BLaER1 (cell line): ENCODE data around the gene CAB39L.

ENCODE experiments used
- H3K27ac ChIP-seq: shearing (Covaris generic); formaldehyde crosslinking; 2 replicates; pipeline ENCODE4 v1.8.1; 2022
- H3K27me3 ChIP-seq: shearing (Covaris generic); formaldehyde crosslinking; 2 replicates; pipeline ENCODE4 v1.8.1; 2022
- H3K36me3 ChIP-seq: shearing (Covaris generic); formaldehyde crosslinking; 2 replicates; pipeline ENCODE4 v1.8.1; 2022
- H3K4me1 ChIP-seq: shearing (Covaris generic); formaldehyde crosslinking; 2 replicates; pipeline ENCODE4 v1.8.1; 2022
- H3K4me2 ChIP-seq: shearing (Covaris generic); formaldehyde crosslinking; 2 replicates; pipeline ENCODE4 v1.8.1; 2022
- H3K4me3 ChIP-seq: shearing (Covaris generic); formaldehyde crosslinking; 2 replicates; pipeline ENCODE4 v1.8.1; 2022
- H3K9ac ChIP-seq: shearing (Covaris generic); formaldehyde crosslinking; 2 replicates; pipeline ENCODE4 v1.8.1; 2022
- H3K9me3 ChIP-seq: shearing (Covaris generic); formaldehyde crosslinking; 2 replicates; pipeline ENCODE4 v1.8.1; 2022
- H4K20me1 ChIP-seq: shearing (Covaris generic); formaldehyde crosslinking; 2 replicates; pipeline ENCODE4 v1.8.1; 2022
- Cebpa-rat ChIP-seq: shearing (Covaris generic); IDR thresholded peaks from 2 replicates; pipeline ENCODE4 v1.8.1; 2022

CAB39L gene

GRCh38 chr13:49319551-49319950 lies 124.3 kb downstream of the CAB39L start:
- Histone ChIP-seq H3K9me3 (no peaks in the 10 kb centered on the region), H3K27ac (peak overlapping the region; percentile 23; the same call in 1 of the 2 replicates), H3K4me2 (peak overlapping the region; percentile 75)

GRCh38 chr13:49315756-49316482 lies 127.9 kb downstream of the CAB39L start:
- no peak overlapping the region for H3K9ac ChIP-seq
- H3K9me3 ChIP-seq: no peaks in the 10 kb centered on the region
- H3K4me3 ChIP-seq: no peak overlapping the region
- H3K36me3 ChIP-seq: 0 out of 2 replicates have a peak, but pooled peaks cover 7% of the 10 kb centered on the region
- no peaks in the 10 kb centered on the region for H4K20me1 ChIP-seq
- no peak for TF ChIP-seq Cebpa-rat
- no peak overlapping the region for H3K27ac ChIP-seq
- no peak overlapping the region for H3K4me2 ChIP-seq
- peaks cover 47% of the 10 kb centered on the region for H3K4me1 ChIP-seq
- no peaks in the 10 kb centered on the region for H3K27me3 ChIP-seq

More at GRCh38 chr13:49319551-49319950, 124.3 kb downstream of the CAB39L start:
- Histone ChIP-seq H4K20me1 (no peaks in the 10 kb centered on the region), H3K36me3 (0 out of 2 replicates have a peak, but pooled peaks cover 12% of the 10 kb centered on the region), H3K9ac (0 out of 2 replicates have a peak overlapping the region, but pooled peaks have one; percentile 5), H3K4me1 (peaks cover 38% of the 10 kb centered on the region), H3K27me3 (no peaks in the 10 kb centered on the region), H3K4me3 (no peak overlapping the region)
- TF ChIP-seq Cebpa-rat: no peak

DNA sequence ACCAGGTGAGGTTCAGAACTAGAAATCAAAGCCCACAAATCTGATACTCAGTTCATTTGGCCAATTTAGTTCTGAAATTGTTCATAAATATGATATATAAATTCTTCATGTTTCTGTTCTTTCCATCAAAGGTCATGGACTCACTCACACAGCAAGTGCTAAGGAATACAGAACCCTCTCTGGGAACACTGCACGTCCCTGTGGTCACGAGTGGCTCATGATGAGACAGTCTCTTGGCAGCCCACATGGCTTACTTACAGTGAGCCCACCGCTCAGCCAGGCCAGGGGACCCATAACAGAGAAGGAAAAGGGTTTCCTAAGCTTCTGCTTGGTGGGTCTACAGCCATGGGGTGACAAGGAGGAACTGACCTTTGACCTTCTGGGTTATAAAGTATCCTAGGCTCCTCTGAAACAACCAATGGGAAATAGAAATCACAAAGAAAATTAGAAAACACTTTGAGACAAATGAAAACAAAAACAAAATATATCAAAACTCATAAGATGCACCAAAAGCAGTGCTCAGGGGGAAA lies 128.8 kb downstream of the CAB39L start:
- H3K9ac ChIP-seq: no peak overlapping the region
- no peaks in the 10 kb centered on the region for H4K20me1 ChIP-seq
- no peaks in the 10 kb centered on the region for H3K27me3 ChIP-seq
- no peak overlapping the region for H3K4me2 ChIP-seq
- peaks cover 7% of the 10 kb centered on the region; the same call in 1 of the 2 replicates for H3K36me3 ChIP-seq
- peaks cover 46% of the 10 kb centered on the region for H3K4me1 ChIP-seq
- H3K9me3 ChIP-seq: no peaks in the 10 kb centered on the region
- TF ChIP-seq Cebpa-rat: no peak
- no peak overlapping the region for H3K4me3 ChIP-seq
- no peak overlapping the region for H3K27ac ChIP-seq

DNA sequence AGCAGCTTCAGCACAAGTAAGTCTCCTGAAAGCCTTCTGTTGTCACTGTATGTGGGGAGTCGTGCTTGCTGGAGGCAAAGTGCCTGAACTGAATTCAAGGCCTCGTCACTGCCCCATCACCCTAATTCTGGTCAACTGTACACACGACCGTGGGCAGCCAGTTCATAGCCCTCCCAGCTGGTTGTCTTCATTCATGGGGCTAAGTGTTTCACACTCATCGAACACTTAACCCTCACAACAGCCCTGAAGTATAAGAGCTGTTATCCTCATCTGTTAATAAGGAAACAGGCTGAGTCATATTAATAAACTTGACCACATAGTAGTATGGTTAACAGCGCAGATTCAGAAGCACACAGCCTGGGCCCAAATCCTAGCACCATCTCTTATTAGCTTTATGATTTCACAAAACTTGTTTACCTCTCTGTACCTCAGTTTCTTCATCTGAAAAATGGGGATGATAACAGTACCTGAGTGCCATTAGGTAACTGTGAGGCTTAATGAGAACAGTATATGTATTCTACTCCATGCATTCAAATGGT lies 129.5 kb downstream of the CAB39L start:
- Histone ChIP-seq H3K9ac (no peak overlapping the region), H3K4me2 (no peak overlapping the region), H3K27me3 (no peaks in the 10 kb centered on the region), H3K27ac (no peak overlapping the region), H4K20me1 (no peaks in the 10 kb centered on the region), H3K4me3 (no peak overlapping the region), H3K9me3 (no peaks in the 10 kb centered on the region), H3K36me3 (peaks cover 7% of the 10 kb centered on the region; the same call in 1 of the 2 replicates), H3K4me1 (peaks cover 42% of the 10 kb centered on the region)
- no peak for TF ChIP-seq Cebpa-rat

DNA sequence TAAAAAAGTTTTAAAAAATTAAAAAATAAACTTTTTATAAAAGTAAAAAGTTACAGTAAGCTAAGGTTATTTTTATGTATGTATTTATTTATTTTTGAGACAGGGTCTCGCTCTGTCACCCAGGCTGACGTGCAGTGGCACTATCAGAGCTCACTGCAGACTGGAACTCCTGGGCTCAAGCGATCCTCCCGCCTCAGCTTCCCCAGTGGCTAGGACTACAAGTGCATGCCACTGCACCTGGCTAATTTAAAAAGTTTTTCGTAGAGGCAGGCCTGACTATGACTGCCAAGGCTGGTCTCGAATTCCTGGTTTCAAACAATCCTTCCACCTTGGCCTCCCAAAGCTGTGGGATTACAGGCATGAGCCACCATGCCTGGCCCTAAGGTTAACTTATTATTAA lies 132.0 kb downstream of the CAB39L start:
- H3K36me3 ChIP-seq: peaks cover 2% of the 10 kb centered on the region; the same call in 1 of the 2 replicates
- TF ChIP-seq Cebpa-rat: no peak
- no peaks in the 10 kb centered on the region for H3K9me3 ChIP-seq
- H3K9ac ChIP-seq: no peak overlapping the region
- peaks cover 51% of the 10 kb centered on the region for H3K4me1 ChIP-seq
- H3K27ac ChIP-seq: no peak overlapping the region
- no peaks in the 10 kb centered on the region for H4K20me1 ChIP-seq
- H3K4me2 ChIP-seq: peak overlapping the region; percentile 51
- no peak overlapping the region for H3K4me3 ChIP-seq
- no peaks in the 10 kb centered on the region for H3K27me3 ChIP-seq

- Histone ChIP-seq H3K9me3 (no peaks in the 10 kb centered on the region), H3K9ac (no peak overlapping the region), H3K27me3 (no peaks in the 10 kb centered on the region), H3K4me1 (peaks cover 66% of the 10 kb centered on the region), H3K4me2 (no peak overlapping the region), H3K36me3 (no peaks in the 10 kb centered on the region; the same call in 1 of the 2 replicates), H4K20me1 (no peaks in the 10 kb centered on the region), H3K27ac (no peak overlapping the region), H3K4me3 (no peak overlapping the region)
- no peak for TF ChIP-seq Cebpa-rat
Measured at GRCh38 chr13:49310251-49310650, 133.6 kb downstream of the CAB39L start.

- no peaks in the 10 kb centered on the region for H3K9me3 ChIP-seq
- H3K36me3 ChIP-seq: no peaks in the 10 kb centered on the region; the same call in 1 of the 2 replicates
- H3K4me1 ChIP-seq: peaks cover 70% of the 10 kb centered on the region
- TF ChIP-seq Cebpa-rat: no peak
- H3K4me3 ChIP-seq: no peak overlapping the region
- no peak overlapping the region for H3K27ac ChIP-seq
- H3K4me2 ChIP-seq: 0 out of 2 replicates have a peak overlapping the region, but pooled peaks have one; percentile 49
- H3K27me3 ChIP-seq: no peaks in the 10 kb centered on the region
- no peak overlapping the region for H3K9ac ChIP-seq
- no peaks in the 10 kb centered on the region for H4K20me1 ChIP-seq
Measured at GRCh38 chr13:49308921-49309408, 134.9 kb downstream of the CAB39L start.

- Histone ChIP-seq H4K20me1 (no peaks in the 10 kb centered on the region), H3K27me3 (no peaks in the 10 kb centered on the region), H3K36me3 (no peaks in the 10 kb centered on the region; the same call in 1 of the 2 replicates), H3K9me3 (no peaks in the 10 kb centered on the region), H3K4me3 (no peak overlapping the region), H3K4me1 (peaks cover 72% of the 10 kb centered on the region), H3K27ac (peak overlapping the region; percentile 39; the same call in 1 of the 2 replicates), H3K9ac (no peak overlapping the region), H3K4me2 (peak overlapping the region; percentile 49)
- TF ChIP-seq Cebpa-rat: no peak
Measured at GRCh38 chr13:49308097-49308875, 135.6 kb downstream of the CAB39L start.

- H3K27ac ChIP-seq: no peak overlapping the region
- no peak overlapping the region for H3K4me3 ChIP-seq
- H3K4me2 ChIP-seq: peak overlapping the region; percentile 49; the same call in 1 of the 2 replicates
- H3K9ac ChIP-seq: no peak overlapping the region
- H3K4me1 ChIP-seq: peaks cover 79% of the 10 kb centered on the region
- H3K9me3 ChIP-seq: no peaks in the 10 kb centered on the region
- no peaks in the 10 kb centered on the region; the same call in 1 of the 2 replicates for H3K36me3 ChIP-seq
- no peaks in the 10 kb centered on the region for H4K20me1 ChIP-seq
- H3K27me3 ChIP-seq: no peaks in the 10 kb centered on the region
- no peak for TF ChIP-seq Cebpa-rat
Measured at GRCh38 chr13:49307365-49307764, 136.5 kb downstream of the CAB39L start.
